Posterior cingulate gyrus (tissue), 11 donors: ENCODE measurements around the gene TM7SF2.

Experiments used
- DNase-seq, 10 donors: peaks; one replicate each; pipeline versions ENCODE4 v3.0.0 to v3.0.0-alpha.2; 2020 to 2021; ENCODE audit warnings: mixed read lengths in 3 of 10
- intact Hi-C: fragments of 100-400 bp; cut with DNase I; formaldehyde crosslinking; loops from one replicate; pipeline ENCODE4 v1.15.1; 2023

Gene TM7SF2

DNA sequence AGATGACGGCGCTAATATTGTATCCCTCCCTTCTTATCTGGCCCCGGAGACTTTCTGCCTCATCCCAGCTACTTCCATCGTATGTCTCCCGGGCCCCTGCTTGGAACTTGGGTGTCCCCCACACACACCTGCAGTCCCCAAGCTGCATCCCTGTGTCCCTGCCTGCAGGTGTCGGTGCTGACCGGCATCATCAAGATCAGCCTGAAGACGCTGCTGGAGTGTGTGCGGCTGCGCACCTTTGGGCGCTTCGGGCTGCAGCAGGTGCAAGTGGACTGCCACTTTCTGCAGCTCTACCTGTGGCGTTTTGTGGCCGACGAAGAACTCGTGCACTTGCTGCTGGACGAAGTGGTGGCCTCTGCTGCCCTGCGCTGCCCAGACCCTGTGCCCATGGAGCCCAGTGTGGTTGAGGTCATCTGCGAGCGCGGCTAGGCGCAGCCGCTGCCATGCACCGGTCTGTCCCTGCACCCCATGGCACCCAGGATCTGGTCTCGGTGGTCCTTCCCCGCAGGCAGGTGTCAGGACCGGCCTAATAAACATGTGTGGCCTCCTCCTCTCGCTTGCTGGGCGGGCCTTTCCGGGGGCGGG is 421 bp upstream of the TM7SF2 start:
- DNase-seq: no peak
- intact Hi-C loops: loop anchor here (5.0 to 10.0 kb wide), 2 partner anchors 84 to 186 kb away; partner anchors contain the start of genes PPP2R5B and SNX15

DNA sequence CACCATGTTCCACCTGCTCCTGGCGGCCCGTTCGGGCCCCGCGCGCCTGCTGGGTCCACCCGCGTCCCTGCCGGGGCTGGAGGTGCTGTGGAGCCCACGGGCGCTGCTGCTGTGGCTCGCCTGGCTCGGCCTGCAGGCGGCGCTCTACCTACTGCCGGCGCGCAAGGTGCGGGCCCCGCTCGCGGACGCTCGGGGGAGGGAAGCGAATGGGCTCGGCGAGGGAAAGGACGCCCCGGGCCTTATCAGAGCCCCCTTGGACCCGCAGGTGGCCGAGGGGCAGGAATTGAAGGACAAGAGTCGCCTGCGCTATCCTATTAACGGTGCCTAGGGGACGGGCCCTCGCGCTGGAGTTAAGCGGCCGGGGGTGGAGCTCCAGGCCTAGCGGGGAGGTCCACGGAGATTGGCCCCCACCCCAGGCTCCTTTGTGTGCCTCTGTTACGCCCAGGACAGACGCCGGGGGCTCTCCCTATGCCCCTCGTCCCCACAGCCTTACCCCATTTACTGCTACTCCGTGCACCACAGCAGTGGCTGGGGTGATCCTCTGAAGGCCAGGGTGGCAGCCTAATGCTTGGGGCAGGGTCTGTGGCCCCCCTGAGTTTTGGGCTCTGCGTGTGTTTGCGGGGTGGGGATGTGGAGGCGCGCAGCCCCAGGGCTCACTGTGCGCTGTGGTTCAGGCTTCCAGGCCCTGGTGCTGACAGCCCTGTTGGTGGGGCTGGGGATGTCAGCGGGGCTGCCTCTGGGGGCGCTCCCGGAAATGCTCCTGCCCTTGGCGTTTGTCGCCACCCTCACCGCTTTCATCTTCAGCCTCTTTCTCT is 1.1 kb downstream of the TM7SF2 start:
- DNase-seq: peak; percentile 35 to 95 (median 66)

DNA sequence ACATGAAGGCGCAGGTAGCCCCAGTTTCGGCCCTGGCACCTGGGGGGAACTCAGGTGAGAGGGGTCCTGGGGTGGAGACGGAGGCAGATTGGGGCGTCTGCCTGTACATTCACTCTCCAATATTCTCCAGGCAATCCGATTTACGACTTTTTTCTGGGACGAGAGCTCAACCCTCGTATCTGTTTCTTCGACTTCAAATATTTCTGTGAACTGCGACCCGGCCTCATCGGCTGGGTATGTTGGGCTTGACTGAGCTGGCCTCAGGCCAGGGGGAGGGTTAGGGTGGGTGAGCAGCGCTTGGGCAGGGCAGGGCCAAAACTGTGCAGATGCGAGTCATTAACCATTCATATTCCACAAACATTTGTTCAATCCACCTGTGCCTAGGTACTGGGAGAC is 1.7 kb downstream of the TM7SF2 start:
- peak in 2 of 10 donors; percentile 9 to 63 for DNase-seq
- intact Hi-C loops: loop anchor here (5.0 to 10.0 kb wide), 2 partner anchors 86 to 189 kb away; partner anchors contain the start of genes PPP2R5B and SNX15

More for the DNA sequence above, 1.1 kb downstream of the TM7SF2 start:
- intact Hi-C loops: loop anchor here (5.0 to 10.0 kb wide), 2 partner anchors 85 to 188 kb away; partner anchors contain the start of genes PPP2R5B and SNX15

DNA sequence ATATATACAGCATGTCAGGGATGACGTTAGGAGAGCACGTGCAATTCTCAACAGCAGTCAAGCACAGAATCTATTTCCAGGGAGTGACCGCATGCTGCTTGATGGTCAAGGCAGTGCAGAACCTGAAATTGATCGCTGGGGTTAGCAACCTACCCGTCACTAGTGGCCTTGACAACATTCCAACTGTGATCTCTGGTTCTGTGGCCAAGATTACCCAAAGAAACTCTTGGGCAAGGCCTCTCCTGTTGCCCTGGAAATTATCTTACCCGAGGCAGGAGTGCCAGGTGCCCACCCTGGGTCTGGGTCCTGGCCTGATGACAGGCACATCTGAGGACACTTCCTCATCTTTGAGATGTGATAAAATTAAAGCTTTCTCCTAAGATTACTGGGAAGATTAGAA is 2.2 kb downstream of the TM7SF2 start:
- intact Hi-C loops: loop anchor here (5.0 to 10.0 kb wide), 2 partner anchors 87 to 189 kb away; partner anchors contain the start of genes PPP2R5B and SNX15
- peak in 2 of 10 donors; percentile 0 to 59 for DNase-seq

DNA sequence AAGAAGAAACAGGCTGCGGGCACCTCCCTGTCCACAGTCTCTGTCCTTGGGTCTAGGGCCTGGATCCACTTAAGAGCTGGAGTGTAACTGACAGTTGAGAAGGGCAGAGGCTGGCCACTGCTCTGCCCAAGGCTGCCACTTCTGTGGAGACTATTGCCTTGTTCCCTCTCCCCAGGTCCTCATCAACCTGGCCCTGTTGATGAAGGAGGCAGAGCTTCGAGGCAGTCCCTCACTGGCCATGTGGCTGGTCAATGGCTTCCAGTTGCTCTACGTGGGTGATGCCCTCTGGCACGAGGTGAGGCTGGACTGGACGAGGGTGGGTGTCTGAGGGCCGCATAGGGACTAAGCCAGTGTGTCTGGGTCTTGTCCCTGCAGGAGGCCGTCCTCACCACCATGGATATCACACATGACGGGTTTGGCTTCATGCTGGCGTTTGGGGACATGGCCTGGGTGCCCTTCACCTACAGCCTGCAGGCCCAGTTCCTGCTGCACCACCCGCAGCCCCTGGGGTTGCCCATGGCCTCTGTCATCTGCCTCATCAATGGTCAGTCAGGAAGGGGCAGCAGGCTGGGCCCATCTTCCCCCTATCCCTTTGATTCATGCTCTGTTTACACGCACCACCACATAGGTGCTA is 3.0 kb downstream of the TM7SF2 start:
- DNase-seq: peak in 2 of 10 donors; percentile 37 to 75
- intact Hi-C loops: loop anchor here (5.0 to 10.0 kb wide), 3 partner anchors 87 to 337 kb away; partner anchors contain the start of genes PPP2R5B, SF1 and SNX15

DNA sequence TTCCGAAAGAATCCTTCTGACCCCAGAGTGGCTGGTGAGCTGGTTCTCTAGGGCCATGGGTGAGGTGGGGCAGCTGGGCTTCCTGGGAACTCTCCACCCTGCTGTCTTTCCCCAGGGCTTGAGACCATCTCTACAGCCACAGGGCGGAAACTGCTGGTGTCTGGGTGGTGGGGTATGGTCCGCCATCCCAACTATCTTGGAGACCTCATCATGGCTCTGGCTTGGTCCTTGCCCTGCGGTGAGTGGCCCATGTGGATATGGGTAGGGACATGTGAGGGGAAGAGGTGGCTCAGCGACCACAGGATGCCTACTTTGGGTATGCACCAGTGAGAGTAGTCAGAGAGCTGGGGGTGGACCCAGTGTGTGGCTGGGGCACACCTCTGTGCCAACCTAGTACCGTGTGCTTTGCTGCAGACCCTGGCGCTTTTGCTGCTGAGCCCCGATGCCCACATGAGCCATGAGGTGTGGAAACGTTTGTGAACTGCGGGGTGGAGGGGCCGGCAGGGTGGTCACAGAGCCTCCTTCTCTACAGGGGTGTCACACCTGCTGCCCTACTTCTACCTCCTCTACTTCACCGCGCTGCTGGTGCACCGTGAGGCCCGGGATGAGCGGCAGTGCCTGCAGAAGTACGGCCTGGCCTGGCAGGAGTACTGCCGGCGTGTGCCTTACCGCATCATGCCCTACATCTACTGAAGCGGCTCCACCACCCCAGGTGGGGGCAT is 3.9 kb downstream of the TM7SF2 start:
- peak in 2 of 10 donors; percentile 55 to 63 for DNase-seq
- intact Hi-C loops: loop anchor here (5.0 to 10.0 kb wide), 2 partner anchors 191 to 338 kb away; partner anchors contain the start of genes PPP2R5B and SF1

DNA sequence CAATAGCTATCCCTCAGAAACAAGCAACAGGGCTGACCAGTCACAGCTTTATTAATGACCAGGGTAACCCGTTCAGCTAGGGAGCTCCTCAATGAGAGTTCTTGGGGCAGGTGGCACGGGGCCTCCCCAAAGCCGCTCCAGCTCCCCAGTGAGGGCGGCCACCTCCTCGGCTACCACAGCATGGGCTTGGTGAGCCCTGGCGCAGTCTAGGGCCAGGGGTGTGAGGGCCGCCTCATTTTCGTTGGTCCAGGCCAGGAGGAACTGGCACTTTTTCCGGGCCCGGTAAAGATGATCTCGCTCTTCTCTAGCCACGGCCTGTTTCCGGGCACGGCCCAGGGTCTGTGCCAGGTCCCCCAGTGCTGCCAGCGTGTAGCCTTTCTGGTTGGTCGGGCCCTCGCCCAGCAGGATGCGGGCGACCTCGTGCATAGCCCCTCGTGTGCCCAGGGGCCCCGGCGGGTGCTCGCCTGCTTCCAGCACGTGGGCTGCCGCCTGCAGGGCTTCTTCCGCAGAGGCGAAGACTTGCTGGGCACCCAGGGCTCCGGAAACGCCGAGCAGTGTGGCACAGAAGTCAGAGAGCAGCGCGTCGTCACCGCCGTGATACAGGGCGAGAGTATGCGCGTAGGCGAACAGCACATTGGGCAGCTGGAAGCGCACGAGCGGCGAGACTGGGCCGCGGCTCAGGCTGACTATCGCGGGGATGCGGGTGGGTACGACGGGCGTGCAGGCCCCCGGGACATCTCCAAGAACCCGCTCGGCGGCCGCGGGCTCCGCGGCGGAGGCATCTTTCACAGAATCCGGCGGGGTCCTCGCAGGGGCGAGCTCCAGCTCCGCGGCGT is 4.9 kb downstream of the TM7SF2 start:
- DNase-seq: peak in 3 of 10 donors; percentile 36 to 90 (median 82)
- intact Hi-C loops: loop anchor here (5.0 to 10.0 kb wide), 2 partner anchors 192 to 339 kb away; partner anchors contain the start of genes PPP2R5B and SF1

DNA sequence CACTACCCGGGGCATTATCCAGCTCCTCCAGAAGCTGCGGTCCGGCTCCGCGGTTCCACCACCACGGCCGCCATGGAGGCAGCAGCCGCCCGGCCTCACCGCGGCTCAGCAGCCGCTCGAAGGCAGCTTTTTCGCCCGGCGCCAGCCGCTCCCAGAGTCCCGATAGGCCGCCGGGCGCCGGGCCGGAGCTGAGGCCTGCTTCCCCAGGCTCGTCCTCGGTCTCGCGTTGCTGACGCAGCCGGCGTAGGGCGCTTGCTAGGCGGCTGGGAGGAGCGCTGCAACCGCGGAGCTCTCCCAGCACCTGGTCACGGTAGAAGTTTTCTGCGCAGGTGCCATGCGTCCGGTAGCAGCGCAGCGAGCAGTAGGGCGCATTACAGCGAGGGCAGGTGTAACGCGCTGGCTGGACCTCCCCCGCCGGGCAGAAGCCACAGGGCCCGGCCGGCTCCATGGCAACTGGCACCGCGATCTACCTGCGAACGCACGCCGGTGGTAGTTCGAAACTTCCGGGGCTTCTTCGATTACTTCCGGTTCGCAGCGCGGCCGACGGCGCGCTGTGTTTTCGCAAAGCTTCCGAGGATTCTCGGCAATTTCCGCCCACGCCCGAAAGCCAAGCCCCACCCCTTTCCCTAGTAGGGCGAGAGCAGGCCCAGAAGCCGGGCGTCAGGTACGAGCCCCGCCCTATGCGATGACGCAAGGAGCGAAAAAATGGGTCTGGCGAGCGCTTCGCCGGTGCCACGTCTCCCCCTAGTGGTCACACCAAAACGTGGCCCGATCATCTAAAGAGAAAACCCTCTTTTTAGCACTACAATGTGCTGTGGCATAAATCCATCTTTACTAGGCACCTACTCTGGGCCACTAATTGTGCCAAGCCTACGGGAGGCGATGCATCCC is 5.8 kb downstream of the TM7SF2 start, which contains the start of gene ZNHIT2:
ZNHIT2 (minus strand) TSS at position 496 of the 891 bp plus-strand sequence; CDS start at position 448, 48 bp downstream.
- intact Hi-C loops: loop anchor here (2.0 to 10.0 kb wide), 3 partner anchors 105 to 340 kb away; partner anchors contain the start of genes PPP2R5B and SF1
- peak; percentile 99 to 100 (median 100) for DNase-seq

DNA sequence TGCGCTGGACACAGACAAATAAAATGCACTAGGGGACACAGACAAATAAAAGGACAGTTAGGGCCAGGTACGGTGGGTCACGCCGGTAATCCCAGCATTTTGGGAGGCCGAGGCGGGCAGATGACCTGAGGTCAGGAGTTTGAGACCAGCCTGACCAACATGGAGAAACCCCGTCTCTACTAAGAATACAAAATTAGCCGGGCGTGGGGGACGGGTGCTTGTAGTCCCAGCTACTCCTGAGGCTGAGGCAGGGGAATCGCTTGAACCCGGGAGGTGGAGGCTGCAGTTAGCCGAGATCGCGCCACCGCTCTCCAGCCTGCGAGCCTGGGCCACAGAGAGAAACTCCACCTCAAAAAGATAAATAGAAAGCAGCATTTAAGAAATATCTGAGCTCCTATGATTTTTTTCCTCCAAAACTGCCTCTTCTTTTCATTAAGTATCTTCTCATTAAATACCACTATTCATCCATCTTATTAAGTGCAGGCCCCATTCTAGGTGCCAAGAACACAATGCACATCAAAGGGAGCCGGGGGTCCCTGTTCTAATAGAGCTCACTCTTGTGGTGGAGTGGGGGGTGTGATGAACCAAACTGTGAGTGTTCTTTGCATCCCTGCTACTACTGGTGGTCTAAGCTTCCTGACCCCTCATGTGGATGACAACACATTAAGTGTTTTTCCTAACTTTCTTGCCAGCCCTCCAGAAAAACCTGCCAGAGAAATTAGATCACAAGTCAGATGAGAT is 6.6 kb downstream of the TM7SF2 start:
- DNase-seq: peak in 1 of 10 donors; percentile 66
- intact Hi-C loops: loop anchor here (2.0 to 10.0 kb wide), 3 partner anchors 105 to 341 kb away; partner anchors contain the start of genes PPP2R5B and SF1

DNA sequence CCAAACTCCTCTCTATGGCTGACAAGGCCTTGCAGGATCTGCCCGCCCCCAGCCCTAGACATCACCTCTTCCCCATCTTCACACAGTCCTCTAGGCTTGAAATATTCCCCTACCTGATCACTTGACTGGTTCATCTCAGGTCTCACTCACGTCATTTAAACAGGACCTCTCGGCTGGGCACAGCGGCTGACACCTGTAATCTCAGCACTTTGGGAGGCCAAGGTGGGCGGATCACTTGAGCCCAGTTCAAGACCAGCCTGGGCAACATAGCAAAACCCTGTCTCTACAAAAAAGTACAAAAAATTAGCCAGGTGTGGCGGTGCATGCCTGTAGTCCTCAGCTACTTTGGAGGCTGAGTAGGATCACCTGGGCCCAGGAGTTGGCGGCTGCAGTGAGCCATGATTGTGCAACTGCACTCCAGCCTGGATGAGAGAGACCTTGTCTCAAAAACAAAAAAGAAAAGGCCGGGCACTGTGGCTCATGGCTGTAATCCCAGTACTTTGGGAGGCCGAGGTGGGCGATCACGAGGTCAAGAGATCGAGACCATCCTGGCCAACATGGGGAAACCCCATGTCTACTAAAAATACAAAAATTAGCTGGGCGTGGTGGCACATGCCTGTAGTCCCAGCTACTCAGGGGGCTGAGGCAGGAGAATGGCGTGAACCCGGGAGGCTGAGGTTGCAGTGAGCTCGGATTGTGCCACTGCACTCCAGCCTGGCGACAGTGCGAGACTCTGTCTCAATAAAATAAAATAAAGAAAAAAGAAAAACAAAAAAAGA is 7.4 kb downstream of the TM7SF2 start:
- intact Hi-C loops: loop anchor here (2.0 to 10.0 kb wide), 3 partner anchors 106 to 342 kb away; partner anchors contain the start of genes PPP2R5B and SF1

DNA sequence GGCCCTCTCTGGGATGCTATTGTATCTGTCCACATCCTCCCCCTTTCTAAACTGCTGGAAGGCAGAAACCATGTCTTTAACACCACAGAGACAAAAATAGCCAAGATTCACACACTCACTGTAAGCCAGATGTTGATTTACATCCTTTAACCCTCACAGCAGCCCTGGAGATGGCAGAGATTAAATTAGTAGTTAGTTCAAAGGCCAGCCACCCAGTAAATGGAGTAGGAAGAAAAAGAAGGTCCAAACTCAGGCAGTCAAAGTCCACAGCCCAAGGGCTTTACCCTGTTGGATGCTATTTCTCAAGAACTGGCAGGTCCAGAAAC is 8.0 kb downstream of the TM7SF2 start:
- intact Hi-C loops: loop anchor here (2.0 to 10.0 kb wide), 3 partner anchors 107 to 342 kb away; partner anchors contain the start of genes PPP2R5B and SF1
- DNase-seq: peak in 1 of 10 donors; percentile 12

More for the DNA sequence above, 7.4 kb downstream of the TM7SF2 start:
- DNase-seq: peak in 3 of 10 donors; percentile 2 to 62 (median 19)

DNA sequence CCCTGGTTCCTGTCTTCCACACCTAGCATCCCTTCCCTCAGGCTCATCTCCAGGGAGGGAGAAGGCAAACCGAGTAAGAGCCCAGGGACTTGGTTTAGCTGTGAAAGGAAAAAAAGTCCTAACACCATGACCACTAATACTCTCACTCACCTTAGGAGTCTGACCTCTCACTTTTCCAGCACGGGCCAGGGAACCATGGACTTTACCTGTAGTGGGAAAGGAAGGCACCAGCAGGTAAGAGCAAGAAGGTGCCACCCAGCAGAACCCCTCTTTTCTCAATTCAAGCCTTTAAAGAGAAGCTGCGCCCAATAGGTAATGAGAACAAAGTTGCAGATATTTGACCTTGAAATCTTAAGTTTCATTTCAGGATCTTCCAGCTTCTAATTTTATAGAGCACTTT is 9.2 kb downstream of the TM7SF2 start:
- intact Hi-C loops: loop anchor here (5.0 kb wide), 1 partner anchor 39 kb away; the partner anchor contains the start of genes CDCA5 and ZFPL1
- DNase-seq: peak in 1 of 10 donors; percentile 3

DNA sequence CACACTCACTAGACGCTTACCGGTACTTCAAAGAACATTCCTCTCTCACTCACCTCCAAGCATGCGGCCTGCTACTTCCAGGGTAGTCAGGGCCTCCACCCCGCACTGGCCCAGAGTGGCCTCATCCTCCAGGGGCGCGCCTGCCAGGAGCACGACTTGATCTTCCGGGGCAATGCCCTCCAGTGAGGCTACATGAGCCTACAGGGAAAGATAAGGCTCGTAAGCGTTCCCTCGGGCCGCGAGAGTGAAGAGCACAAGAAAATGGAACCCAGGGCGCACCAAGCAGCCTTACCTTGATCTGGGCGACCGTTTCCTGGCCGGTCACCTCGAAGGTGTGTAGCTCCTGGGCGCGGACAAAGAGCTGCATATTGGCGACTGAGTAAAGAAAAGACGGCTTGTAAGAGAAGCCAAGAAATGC is 9.8 kb downstream of the TM7SF2 start:
- intact Hi-C loops: loop anchor here (5.0 kb wide), 1 partner anchor 39 kb away; the partner anchor contains the start of genes CDCA5 and ZFPL1
- peak in 2 of 10 donors; percentile 67 to 77 for DNase-seq

DNA sequence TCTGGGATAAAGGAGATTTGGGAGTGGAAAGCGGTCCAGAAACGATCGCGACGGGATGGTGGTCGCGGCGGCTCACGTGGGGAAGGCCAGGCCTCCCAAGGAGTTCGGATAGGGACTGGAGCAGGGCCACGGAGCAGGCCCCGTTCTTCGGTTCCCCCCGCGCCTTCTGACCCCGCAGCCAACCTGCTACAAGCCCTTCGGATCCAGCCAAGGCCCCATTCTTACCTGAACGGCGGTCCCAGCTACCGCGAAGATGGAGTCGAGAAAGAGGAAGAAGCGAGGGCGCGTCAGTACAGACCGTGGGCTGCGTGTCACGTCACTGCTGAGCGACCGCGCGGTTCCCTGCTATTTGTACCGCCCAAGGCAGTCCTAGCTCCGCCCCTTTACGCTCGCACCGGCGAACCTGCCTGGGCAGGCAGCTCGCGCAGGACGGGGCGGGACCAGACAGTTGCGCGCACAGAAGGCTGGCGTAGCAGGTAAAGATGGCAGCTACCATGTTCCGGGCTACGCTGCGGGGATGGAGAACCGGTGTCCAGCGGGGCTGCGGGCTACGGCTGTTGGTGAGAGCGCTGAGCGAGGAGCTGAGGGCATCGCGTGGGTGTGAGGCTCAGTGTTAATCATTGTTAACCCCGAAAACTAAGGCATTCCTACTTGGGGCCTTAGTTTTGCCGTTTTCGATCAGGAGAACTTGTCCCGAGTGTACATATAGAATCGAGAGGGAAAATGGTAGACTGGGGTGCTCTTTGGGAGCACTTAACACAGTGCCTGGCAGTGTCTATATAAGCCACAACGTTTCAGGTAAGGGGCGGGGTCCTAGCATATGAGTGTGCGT is 10.4 kb downstream of the TM7SF2 start, which contains the start of the genes FAU and MRPL49:
FAU (minus strand) TSS at position 270 of the 832 bp plus-strand sequence. CDS start 321 bp downstream, outside the sequence.
MRPL49 (plus strand) TSS at position 457 of the 832 bp plus-strand sequence; CDS start at position 483, 26 bp downstream.
- intact Hi-C loops: loop anchor here (5.0 kb wide), 1 partner anchor 40 kb away; the partner anchor contains the start of genes CDCA5 and ZFPL1
- DNase-seq: peak; percentile 95 to 100 (median 98)
